LNCAP (cell line): ENCODE measurements around the gene MGAM2.

ENCODE experiments used
- CTCF ChIP-seq: fragments of 450-650 bp; IDR thresholded peaks from 2 replicates; pipeline ENCODE4 v1.5.1; 2017; ENCODE audit warnings: mild to moderate bottlenecking

Gene MGAM2

GRCh38 chr7:142111499-142111898, at the start of gene MGAM2:
Gene MGAM2, plus strand, starts transcription at chr7:142111718. Its CDS starts 5,156 bp downstream, at chr7:142116874.
- TF ChIP-seq CTCF: no peak

- TF ChIP-seq CTCF: no peak
These were observed 47.7 kb upstream of the MGAM2 start for GRCh38 chr7:142063551-142064442.

GRCh38 chr7:142066536-142066935, 45.0 kb upstream of the MGAM2 start:
- TF ChIP-seq CTCF: no peak

GRCh38 chr7:142077762-142078161, 33.8 kb upstream of the MGAM2 start:
- no peak for TF ChIP-seq CTCF

- no peak for TF ChIP-seq CTCF
These were observed 27.9 kb upstream of the MGAM2 start for GRCh38 chr7:142083605-142084004.

GRCh38 chr7:142085428-142085827, 26.1 kb upstream of the MGAM2 start:
- no peak for TF ChIP-seq CTCF

GRCh38 chr7:142088022-142088714, 23.4 kb upstream of the MGAM2 start:
- no peak for TF ChIP-seq CTCF
